HuH-7 (cell line): ENCODE measurements around the gene AK8.

Experiments used
- DNase-seq: peaks from one replicate; pipeline ENCODE4 v3.0.0; 2011; ENCODE audit warnings: low spot score

The AK8 gene

DNA sequence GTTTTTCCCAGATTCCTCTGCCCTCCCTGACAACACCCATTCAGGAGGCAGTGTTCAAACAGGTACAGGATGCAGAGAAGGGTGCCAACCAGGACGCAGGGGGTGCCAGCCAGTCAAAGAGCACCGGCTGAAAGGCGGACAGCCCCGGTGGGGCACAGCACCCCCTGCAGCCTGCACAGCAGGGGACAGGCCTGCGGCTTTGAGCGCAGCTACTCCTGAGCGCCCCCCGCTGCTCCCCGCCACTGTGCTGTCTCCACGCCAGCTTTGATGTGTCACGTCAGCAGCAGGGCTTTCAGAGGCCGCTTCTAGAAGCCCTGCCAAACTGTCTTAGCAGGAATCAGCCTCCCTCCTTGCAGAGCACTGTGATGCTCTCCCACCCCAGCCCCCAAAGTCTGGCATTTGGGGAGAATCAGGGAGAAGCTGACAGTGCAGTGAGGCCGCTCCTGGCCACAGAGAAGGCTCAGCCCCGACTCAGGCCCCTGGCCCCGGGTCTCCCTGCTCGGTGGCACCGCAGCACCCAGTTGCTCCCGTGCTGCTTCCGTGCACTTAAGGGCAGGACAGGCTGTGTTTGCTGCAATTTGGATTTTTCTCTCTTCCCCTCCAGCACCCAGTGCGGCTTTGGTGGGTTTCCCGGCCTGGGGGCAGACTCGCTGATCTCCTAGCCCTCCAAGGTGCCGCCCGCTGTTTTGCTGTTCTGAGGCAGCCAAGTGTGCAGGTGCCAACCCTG is 20.3 kb downstream of the AK8 start:
- DNase-seq = no peak

DNA sequence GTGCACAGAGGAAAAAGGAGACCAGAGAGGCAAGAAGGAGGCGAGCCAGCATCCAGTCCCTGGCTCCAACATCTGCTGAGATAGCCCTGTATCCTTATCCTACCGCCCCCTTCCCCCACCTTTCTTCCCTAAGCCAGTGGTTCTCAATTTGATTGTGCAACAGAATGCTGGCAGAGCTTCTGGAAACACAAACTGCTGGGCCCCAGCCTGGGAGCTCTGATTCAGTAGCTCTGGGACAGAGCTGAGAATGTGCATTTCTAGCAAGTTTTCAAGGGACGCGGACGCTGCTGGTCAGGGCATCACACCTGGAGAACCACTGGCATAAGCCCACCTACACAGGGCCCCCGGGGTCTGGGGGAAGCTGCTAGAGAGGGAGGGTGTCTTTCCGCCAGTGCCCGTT is 21.1 kb downstream of the AK8 start:
- no peak for DNase-seq

DNA sequence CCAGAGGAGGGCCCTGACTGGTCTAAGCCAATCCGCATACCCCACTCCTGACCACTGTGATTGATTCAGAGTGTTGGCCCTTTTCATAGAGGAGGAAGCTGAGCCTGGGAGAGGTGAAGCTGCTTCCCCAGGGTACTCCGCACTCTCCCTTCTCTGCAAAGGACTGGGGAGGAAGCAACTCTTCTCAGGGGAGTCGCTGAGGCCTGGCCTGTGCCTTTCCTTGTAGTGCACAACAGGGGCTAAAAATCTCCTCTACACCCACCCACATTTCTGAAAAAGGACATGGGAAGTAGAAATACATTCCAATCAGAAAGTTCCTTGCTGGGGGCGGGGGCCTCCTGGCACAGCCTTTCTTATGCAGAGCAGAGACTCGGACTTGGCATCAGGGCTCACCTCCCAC is 22.2 kb downstream of the AK8 start:
- no peak for DNase-seq

DNA sequence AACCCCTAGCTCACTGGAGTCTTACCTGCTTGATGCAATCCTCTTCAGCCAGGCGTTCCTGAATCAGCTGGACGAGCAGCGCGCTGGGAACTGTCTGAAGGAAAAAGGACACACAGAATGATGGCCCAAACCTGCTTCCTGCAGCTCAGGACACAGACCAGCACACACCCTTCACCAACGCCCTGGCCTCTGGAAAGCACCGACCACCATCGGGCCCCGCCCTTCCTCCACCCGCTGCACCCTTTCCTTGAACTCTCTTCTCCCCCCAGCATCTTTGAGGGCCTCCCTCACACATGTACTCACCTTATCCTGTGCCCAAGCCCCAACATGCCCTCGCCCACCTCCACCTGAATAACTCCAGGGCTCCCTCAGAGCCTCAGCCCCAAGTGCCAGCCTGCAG is 23.3 kb downstream of the AK8 start:
- DNase-seq = no peak

- no peak for DNase-seq
Measured at GRCh38 chr9:132853482-132853881, 24.6 kb downstream of the AK8 start.

DNA sequence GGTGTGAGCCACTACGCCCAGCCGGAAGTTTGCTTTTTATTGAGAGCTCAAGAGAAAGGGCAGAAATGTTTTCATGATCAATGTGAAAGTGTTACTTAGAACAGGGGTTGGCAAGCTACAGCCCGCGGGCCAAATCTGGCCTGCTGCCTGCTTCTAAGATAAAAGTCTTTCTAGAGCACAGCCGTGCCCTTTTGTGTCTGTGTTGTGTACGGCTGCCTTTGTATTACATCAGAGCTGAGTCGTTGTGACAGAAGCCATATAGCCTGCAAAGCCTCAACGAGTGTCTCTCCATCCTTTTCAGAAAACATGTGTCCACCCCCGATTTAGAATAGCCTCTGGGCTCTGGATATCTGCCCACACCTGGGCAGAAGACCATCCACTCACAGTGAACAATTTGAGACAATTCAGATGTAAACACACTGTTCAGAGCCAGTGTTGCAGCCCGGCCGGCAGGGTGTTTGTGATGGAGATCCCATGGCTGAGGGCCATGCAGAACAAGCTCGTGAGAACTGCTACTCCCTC is 28.8 kb downstream of the AK8 start:
- DNase-seq = no peak

- DNase-seq = no peak
Measured at GRCh38 chr9:132846918-132847515, 31.1 kb downstream of the AK8 start.

DNA sequence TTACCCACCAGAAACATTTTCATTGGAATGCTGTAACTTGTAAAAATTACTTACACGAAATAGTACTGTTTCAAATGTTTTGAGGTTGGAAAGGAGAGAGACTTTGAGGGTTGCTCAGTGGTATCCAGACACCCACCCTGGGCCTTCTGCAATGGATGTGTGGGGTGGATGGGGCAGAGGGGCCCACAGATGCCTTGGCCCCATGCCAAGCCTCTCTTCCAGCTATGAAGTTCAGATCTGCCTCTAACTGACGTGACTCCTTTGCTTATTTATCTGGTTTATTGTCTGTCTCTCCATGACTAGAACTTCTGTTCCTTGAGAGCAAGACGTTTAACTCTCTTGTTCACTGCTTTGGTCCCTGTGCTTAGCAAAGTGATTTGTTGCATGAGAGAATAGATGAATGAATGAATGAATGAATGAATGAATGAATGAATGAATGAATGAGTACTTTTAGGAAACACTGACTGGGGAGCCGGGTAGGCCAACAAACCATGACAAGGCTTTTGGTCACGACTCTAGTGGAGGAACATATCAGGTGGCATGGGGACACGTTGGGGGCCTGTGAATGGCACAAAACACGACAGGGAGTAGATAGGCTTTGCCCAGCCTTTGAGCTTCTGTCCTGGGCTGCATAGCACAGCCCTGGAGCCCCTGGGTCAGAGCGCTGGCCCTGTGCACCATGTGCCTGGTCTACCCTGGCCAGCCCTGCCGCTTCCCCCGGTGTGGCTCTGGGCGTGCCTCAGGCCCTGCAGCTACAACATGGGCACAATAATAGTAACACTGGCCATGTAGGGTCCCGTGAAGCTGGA is 31.8 kb downstream of the AK8 start:
- DNase-seq = no peak

DNA sequence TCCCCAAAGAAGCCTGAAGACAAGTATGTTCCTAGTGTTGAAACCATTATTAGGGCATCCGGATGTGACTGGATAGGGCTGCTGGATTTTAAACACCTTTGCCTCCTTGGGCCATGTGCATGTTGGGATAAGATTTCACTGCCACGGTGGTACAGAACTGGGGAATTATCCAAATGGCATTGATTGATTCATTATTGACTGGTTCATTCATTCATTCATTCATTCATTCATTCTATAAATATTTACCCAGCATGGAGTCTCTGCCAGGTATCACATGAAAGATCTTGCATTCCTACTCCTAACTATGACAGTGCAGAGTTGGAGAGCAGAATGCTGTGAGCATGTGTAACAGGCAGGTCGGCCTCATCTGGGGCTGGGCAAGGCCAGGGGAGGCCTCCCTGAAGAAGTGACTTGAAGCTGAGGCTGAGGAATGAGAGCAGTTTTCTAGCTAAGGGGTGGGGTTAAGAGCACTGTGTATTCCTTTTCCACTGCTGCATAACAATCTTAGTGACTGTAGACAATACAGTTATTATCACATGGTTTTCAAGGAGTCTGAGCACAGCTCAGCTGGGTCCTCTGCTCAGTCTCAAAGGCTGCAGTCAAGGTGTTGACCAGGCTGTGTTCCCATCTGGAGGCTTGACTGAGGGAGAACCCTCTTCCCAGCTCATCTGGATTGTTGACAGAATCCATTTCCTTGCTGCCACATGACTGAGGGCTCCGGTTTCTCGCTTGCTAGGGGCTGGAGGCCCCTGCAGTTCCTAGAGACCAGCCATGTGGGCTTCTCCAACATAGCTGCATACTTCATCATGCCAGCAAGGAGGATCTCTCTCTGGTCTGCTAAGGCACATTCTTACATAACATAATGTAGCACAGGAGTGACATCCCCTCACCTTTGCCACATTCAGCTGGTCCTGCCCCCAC is 35.7 kb downstream of the AK8 start:
- no peak for DNase-seq

GRCh38 chr9:132840980-132841379 is 37.1 kb downstream of the AK8 start:
- DNase-seq = no peak

GRCh38 chr9:132838291-132838690 is 39.8 kb downstream of the AK8 start:
- no peak for DNase-seq

GRCh38 chr9:132837501-132838286 is 40.4 kb downstream of the AK8 start:
- DNase-seq = no peak

- DNase-seq = no peak
Measured at GRCh38 chr9:132834343-132834742, 43.7 kb downstream of the AK8 start.

DNA sequence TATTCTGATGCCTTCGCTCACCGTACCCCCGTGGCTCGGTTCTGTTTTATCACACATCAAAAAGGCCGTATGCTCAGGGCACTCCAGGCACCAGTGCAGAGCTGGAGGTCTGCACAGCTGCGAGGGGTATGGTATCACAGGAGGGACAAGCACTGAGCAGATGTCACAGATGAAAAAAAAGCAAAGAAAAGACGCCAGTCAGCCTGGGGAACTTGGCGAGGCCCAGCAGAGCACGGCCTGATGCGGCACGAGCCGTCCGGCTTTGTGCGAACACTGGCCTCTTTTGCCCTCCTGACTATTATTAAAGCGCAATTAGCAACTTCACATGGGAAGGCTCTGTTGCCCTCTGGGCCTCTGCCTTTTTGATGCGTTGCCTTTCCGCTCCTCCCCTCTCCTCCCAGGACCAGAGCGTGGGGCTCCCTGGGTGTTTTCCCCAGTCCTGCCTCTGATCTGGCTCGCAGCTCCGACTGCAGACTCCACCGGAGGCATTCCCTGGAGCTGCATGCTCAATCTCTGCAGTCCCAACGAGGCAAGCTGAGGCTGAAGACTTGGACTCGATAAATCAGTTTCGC is 44.4 kb downstream of the AK8 start:
- no peak for DNase-seq

DNA sequence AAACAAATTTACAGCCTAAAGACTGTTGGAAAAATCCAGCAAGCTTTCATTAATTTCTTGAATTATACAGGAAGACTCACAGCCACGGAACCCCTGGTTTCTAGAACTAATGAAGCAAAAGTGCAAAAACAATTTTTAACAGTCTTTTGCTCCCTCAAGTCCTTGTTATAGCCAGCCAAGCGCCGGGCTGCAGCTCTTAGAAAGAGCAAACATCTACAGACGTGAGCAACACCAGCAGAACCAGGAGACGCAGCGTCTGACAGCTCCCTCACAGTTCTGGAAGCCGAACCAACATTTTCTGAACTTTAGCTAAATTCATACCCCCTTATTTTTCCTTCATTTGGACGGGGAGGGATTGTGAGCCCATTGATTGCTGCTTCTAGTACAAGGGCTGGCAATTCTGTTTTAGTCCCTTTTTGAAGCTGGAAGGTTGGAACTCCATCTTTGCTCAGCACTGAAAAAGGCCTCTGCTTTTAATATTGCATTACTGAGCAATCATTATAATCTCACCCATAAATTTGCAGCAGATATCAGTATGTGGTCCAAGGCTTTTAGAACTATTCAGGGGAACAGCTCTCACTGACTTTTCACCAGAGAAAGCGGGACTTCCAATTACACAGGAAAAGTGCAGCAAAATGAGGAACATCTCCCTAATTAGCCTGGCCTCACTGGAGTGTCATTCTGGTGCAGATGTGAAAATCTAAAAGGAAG is 45.8 kb downstream of the AK8 start:
- DNase-seq = no peak

- no peak for DNase-seq
Measured at GRCh38 chr9:132828201-132828770, 49.8 kb downstream of the AK8 start.

DNA sequence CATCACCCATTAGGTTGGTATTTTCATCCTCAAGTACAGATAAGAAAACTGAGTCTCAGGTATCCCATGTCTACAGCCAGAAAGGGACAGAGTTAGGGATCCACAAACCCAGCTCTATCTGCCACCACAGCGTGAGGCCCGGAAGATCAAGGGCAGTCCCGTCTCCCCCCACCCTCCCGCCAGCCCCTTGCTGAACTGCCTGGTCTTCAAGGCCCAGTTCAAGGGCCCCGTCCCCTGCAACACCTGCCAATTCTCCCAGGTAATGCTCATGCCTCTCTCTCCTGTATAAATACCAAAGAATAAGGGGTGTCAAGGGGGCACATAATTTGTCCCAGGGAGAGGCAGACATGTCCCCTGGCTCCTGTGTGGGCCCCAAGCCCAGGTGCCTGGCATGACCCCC is 50.7 kb downstream of the AK8 start:
- DNase-seq = no peak

- DNase-seq = no peak
Measured at GRCh38 chr9:132826621-132827365, 51.3 kb downstream of the AK8 start.

- DNase-seq = no peak
Measured at GRCh38 chr9:132826131-132826530, 52.0 kb downstream of the AK8 start.
